ENCODE results near the gene RABEPK.

GRCh38 chr9:125204477-125204876, 4.1 kb downstream of the RABEPK start:
- TF ChIP-seq CTCF (conservative IDR thresholded peaks at IDR 0.05; ENCODE audit: low read length) (no peak), EZH2phosphoT487 (IDR thresholded peaks at IDR 0.05; ENCODE audit: borderline replicate concordance) (no peak)

All from Loucy (cell line).